NOMO-1 treated with dmso at 0.1 percent for 144 hours (cell line): Measurements from ENCODE around the gene NELFE.
"Not testable (repeated sequence)": the region's sequence is repeated elsewhere in the genome, so short reads cannot be mapped to it uniquely, and the experiment has no call there.

ENCODE experiments used
- DNase-seq: peaks from one replicate; lab custom pipeline; 2025; ENCODE audit not compliant: unreplicated experiment; lab: John Stamatoyannopoulos, UW

Gene NELFE

GRCh38 chr6:31952140-31952805, 6.5 kb downstream of the NELFE start:
- no peak for DNase-seq

- no peak for DNase-seq
Measured at GRCh38 chr6:31949926-31950548, 8.7 kb downstream of the NELFE start.

DNA sequence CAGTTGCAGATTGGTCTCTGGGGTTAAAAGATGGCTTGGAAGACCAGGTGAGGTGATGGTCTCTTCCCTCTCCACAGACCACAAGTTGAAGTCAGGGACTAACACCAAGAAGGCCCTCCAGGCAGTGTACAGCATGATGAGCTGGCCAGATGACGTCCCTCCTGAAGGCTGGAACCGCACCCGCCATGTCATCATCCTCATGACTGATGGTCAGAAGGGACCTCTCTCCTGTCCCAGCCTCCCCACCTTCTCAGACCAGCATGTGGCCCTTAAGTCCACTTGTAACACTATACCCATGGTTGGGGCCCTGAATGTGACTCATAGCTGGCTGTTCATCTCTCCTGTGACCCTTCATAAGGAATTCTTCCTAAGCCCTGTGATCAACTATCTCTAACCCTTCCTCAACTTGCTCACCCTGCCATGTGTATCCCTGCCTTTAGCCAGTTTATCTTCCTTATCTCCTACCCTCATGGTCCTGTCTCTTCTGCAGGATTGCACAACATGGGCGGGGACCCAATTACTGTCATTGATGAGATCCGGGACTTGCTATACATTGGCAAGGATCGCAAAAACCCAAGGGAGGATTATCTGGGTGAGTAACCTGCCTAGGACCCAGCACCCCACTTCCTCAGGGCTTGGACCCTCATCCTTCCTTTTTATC, 9.9 kb downstream of the NELFE start:
- no peak for DNase-seq

GRCh38 chr6:31948306-31948705, 10.5 kb downstream of the NELFE start:
- DNase-seq, result no peak

GRCh38 chr6:31947864-31948263, 10.9 kb downstream of the NELFE start:
- no peak for DNase-seq

DNA sequence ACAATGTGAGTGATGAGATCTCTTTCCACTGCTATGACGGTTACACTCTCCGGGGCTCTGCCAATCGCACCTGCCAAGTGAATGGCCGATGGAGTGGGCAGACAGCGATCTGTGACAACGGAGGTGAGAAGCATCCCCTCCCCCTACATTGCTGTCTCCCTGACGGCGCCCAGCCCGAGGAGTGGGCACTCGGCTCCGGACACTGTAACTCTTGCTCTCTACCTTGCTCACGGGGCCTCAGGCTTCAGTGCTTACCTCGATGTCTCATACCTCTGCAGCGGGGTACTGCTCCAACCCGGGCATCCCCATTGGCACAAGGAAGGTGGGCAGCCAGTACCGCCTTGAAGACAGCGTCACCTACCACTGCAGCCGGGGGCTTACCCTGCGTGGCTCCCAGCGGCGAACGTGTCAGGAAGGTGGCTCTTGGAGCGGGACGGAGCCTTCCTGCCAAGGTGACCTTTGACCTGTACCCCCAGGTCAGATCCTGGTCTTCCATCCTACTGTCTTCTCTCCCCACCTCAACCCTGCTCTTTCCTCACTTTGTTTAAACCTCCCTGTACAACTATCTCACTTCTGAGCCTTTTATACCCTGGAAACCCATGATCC, 11.6 kb downstream of the NELFE start:
- no peak for DNase-seq

GRCh38 chr6:31946370-31946885, 12.3 kb downstream of the NELFE start:
- no peak for DNase-seq

GRCh38 chr6:31945507-31946369, 13.0 kb downstream of the NELFE start, which contains the start of gene CFB:
CFB (plus strand) TSS chr6:31946095; CDS start chr6:31946222, 127 bp downstream.
- DNase-seq, result no peak

GRCh38 chr6:31945154-31945506, 13.6 kb downstream of the NELFE start:
- no peak for DNase-seq

- no peak for DNase-seq
Measured at GRCh38 chr6:31943742-31944141, 15.0 kb downstream of the NELFE start.

DNA sequence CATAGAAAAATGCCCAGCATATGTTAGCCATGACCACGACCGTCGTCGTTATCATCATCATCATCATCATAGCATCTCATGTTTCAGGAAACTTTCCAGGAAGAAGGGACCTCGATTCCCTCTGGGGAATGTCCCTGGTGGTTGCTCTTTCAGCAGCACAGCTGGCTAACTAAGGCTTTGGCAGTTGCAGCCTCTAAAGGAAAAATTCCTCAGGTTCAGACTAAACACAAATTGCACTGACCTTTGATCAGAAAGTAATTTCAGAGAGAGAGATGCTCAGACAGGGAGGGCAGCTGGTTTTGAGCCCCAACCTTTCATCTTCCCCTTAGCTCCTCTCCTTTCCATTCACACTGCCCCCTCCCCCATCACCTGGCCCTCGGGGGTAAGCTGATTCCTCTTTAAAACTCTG, 18.5 kb downstream of the NELFE start:
- no peak for DNase-seq

DNA sequence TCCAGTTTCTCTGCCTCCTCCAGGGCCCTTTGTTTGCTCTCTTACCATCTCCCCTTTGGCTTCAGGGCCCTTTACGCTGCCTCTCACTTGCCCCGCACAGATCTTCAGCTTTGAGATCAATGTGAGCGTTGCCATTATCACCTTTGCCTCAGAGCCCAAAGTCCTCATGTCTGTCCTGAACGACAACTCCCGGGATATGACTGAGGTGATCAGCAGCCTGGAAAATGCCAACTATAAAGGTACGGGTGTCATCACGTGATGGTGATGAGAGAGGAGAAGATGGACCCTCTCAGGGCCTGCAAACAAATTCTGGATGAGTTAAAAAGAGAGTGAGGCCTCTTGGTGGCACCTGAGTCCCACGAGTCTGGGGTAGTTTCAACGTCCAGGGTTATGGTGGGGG, 22.9 kb downstream of the NELFE start:
- no peak for DNase-seq

DNA sequence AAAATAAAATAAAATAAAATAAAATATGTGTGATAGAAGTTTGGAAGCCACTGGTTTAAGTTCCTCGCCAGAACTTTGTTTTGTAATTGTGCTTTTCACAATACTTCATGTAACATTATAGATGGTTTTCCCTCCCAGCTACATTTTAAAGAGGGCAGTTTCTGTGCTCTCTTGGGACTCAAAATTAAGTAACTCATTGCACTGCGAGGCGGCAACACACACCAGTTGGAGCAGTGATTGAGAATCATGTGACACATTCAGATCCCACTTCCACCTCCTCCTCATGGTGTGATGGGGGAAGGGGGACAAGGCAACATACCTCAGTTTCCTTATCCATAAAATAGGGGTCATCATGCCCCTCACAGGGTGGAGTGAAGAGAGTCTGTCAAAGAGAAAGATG, 23.8 kb downstream of the NELFE start:
- no peak for DNase-seq

DNA sequence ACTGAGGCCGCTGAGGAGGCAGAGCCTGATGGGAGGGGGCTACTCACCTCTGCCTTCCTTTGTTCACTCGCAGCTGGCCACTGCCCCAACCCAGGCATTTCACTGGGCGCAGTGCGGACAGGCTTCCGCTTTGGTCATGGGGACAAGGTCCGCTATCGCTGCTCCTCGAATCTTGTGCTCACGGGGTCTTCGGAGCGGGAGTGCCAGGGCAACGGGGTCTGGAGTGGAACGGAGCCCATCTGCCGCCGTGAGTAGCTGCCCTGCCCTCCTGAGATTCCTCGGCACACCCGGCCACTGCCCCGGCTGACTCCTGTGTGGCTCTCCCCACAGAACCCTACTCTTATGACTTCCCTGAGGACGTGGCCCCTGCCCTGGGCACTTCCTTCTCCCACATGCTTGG, 25.2 kb downstream of the NELFE start:
- DNase-seq, result no peak

DNA sequence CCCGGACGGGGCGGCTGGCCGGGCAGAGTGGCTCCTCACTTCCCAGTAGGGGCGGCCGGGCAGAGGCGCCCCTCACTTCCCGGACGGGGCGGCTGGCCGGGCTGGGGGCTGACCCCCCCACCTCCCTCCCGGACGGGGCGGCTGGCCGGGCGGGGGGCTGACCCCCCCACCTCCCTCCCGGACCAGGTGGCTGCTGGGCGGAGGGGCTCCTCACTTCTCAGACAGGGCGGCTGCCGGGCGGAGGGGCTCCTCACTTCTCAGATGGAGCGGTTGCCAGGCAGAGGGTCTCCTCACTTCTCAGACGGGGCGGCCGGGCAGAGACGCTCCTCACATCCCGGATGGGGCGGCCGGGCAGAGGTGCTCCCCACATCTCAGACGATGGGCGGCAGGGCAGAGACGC, 26.6 kb downstream of the NELFE start:
- DNase-seq, result not testable (repeated sequence)

DNA sequence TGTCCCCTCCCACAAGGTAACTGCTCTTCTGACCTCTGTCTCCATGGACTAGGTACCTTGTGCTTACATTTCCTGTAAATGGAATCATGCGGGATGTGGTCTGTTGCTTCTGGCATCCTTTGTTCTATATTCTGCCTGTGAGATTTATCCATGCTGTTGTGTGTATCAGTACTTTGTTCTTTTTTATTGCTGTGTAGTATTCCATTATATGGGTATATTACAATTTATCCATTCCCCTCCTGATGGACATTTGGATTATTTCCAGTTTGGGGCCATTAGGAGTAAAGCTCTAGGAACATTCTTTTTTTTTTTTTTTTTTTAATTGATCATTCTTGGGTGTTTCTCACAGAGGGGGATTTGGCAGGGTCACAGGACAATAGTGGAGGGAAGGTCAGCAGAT, 27.8 kb downstream of the NELFE start:
- no peak for DNase-seq

- DNase-seq, result no peak
Measured at GRCh38 chr6:31928672-31928939, 30.2 kb downstream of the NELFE start.

- no peak for DNase-seq
Measured at GRCh38 chr6:31927863-31928671, 30.7 kb downstream of the NELFE start.

DNA sequence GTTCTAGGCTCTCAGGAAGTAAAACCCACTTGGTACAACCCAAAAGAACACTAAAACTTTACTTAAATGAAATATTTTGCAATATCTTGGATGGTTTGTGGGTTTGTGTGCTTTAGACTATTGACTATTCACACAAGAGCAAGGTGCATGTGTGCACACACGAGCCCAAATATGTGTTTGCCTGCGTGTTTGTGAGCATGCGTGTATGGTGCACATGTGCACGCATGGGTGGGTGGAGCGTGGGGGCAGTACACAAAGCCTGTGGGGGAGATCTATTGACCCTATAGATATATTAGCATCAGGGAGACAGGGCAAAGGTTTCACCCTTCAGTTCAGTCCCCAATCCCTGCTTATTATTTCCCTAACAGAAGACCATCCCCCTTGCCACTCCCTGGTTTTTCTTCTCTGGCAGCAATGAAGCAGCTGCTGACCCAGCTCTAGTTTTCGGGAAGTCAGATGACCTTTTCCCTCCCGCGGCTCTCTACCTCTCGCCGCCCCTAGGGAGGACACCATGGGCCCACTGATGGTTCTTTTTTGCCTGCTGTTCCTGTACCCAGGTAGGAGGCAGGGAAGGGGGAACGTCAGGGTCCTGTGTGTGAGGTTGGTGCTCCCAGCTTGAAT, 31.4 kb downstream of the NELFE start, which contains the start of gene C2:
Gene C2 (plus strand): TSS at position 476 of the 621 bp plus-strand sequence. CDS start 36 bp downstream, at position 512.
- DNase-seq, result no peak

DNA sequence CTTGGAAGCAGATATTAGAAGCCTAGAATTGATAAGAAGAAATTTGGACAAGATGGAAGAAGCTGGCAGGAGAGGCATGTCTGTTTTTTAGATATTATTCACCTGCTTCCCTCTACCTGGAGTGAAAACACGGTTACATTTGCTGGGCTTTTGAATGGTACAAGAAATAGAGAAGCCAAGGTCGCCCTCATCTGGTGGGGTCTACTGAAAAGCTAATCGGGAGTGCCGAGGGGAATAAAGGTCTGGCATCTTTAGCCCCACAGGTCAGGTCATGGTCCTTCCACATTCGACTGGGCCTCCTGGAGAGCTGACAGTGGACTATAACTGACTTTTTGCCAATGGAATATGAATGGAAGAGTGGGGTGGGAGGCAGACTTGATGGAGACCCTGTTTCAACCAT, 35.8 kb downstream of the NELFE start:
- DNase-seq, result no peak
